COLO668 (cell line): ENCODE data around the gene ADAMTS13.
A peak's percentile ranks its signal among the peaks of the same experiment; 100 is the strongest.

Source experiments
- DNase-seq: peaks from one replicate; lab custom pipeline; 2025; ENCODE audit not compliant: unreplicated experiment; lab: John Stamatoyannopoulos, UW

ADAMTS13 gene

DNA sequence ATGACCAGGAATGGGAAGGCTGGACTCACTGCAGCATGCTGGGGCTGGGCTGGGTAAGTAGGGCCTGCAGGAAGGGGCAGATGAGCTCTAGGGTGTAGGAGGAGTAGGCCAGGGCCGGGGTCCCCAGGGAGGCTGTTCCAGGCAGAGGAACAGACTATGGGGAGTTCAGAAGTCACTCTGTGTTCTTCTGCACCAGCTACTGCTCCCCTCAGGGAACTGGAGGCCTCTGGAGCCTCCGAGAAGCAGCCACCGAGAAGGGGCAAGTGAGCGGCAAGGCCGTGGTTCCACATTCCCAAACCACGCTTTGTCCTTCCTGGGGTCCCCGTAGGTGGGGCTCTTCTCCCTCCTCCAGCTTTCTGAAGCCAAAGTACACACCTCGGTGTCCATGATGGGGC, 65.2 kb downstream of the ADAMTS13 start:
- no peak for DNase-seq

GRCh38 chr9:133488686-133489252, 66.6 kb downstream of the ADAMTS13 start:
- no peak for DNase-seq

- no peak for DNase-seq
Measured at GRCh38 chr9:133489253-133490190, 67.4 kb downstream of the ADAMTS13 start.

DNA sequence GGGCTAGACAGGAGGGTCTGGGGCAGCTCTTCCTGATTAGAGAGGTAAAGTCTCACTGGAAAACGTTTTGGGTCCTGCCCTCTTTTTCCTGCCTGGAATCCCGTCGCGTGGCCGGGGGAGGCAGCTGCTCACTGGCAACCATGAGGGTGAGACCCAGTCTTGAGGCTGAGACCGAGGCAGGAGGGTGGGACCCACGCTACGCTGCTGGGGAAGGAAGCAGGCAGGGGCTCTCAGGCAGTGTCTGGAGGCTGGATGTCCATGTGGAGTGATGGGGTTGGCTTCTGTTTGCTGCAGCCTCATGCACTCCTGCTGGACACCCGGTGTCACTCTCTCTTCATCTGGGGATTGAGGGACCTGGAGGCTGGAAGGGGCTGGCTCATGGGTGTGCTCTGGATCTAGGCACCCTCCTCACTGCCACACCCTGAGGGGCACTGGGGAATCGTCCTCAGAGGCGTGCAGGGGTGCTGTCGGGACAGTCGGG, 68.1 kb downstream of the ADAMTS13 start:
- no peak for DNase-seq

DNA sequence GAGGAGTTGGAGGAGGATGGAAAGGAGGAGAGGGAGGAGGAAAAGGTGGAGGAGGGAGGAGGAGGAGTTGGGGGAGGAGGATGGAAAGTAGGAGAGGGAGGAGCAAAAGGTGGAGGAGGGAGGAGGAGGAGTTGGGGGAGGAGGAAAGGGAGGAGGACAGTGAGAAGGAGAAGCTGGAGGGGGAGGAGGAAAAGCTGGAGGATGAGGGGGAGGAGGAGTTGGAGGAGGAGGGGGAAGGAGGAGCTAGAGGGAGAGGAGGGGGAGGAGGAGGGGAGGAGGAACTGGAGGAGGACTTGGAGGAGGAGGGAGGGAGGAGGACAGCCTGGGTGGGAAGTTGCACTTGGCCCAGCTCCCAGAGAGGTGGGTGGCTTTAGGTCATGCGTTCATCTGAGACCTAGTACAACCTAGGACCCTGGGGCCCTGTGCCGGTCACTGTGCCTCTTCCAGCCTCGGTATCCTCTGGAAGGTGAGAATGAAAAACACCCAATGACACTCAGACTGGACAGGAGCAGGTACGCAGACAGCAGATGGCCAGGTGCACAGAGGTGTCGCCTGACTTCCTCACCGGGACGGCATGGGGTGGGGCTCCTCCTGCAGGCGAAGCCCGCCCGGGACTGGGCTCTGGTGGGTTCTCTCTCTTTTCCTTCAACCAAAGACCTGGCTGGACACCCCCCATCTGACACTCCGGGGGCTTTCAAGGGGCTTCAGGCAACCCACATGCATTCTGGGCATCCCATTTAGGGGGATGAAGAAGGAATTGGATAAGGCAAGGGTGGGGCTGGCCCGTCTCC, 68.9 kb downstream of the ADAMTS13 start:
- DNase-seq, result peak; percentile 37

- no peak for DNase-seq
Measured at GRCh38 chr9:133491656-133491925, 69.4 kb downstream of the ADAMTS13 start.

GRCh38 chr9:133492061-133493021, 70.2 kb downstream of the ADAMTS13 start:
- DNase-seq, result no peak

DNA sequence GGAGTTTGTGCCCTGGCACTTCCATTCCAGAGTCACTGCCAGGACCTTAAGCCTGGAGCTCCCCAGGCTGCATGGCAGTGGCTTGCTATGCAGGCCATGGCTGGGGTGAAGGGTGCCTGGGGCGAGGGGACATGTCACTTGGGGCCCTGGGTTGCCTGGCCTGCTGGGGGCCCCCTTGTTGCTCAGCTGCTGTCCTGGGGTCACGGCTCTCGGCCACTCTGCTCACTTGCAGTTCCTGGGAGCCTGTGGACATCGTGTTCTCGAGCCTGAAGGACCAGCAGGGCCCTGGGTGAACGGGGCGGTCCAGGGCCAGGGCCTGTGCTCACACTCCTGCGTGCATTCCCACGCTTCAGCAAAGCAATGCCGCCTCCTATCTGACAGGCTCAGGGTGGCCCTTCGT, 71.3 kb downstream of the ADAMTS13 start:
- DNase-seq, result no peak

DNA sequence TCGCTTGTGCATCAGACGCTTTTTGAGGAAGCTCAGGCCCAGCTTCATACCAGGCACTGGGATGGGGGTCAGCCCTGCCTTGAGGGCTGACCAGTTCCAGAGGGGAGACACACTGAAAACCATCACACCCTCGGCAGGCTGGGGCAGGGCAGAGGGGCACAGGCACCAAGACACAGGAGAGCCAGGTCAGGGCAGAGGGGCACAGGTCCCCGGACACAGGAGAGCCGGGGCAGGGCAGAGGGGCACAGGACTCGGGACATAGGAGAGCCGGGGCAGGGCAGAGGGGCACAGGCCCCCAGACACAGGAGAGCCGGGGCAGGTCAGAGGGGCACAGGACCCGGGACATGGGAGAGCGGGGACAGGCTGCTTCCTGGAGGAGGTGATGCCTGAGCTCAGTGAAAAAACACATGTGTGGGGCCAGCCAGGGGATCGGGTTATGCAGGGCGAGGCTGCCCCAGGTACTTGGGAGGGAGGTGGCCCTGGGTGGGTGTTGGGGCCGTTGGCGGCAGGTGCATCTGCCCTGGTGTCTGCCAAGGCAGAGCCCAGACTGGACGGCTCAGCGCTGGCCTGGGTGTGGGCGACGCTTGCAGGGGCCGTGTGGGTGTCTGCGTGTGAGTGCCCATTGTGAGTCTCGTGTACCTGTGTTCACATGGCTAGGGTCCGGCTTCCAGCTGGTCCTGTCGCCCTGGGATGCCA, 71.8 kb downstream of the ADAMTS13 start:
- peak; percentile 26 for DNase-seq

DNA sequence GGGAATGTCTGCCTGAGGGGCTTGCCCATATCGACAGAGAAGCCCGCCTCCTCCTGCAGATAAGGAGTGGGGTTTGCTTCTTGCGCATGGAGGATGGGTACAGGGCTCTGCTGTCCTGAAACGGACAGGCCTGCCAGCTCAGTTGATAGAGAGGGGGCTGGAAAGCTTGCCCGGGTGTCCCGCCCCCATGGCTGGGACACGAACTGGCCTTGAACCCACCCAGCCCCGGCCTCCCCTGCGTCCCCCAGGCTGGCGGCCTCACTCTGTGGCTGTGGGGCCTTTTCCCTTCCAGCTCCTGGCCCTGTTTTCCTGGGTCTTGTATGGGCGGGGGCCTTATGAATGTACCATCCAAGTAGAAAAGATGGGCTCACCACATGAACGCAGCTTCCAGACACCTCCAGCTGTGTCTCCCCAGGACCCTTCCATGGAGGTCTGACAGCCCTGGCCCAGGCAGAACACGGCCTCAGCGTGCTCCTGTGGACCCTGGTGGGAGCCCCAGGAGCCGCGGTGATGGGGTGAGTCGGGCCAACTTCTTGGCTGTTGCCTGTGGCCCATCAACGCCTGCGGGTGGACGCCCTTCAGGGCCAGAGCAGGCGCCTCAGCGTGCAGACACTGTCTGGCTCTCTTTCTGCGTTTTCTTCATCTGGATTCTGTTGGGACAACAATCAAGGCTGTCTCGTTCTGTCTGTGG, 72.6 kb downstream of the ADAMTS13 start:
- DNase-seq, result no peak

DNA sequence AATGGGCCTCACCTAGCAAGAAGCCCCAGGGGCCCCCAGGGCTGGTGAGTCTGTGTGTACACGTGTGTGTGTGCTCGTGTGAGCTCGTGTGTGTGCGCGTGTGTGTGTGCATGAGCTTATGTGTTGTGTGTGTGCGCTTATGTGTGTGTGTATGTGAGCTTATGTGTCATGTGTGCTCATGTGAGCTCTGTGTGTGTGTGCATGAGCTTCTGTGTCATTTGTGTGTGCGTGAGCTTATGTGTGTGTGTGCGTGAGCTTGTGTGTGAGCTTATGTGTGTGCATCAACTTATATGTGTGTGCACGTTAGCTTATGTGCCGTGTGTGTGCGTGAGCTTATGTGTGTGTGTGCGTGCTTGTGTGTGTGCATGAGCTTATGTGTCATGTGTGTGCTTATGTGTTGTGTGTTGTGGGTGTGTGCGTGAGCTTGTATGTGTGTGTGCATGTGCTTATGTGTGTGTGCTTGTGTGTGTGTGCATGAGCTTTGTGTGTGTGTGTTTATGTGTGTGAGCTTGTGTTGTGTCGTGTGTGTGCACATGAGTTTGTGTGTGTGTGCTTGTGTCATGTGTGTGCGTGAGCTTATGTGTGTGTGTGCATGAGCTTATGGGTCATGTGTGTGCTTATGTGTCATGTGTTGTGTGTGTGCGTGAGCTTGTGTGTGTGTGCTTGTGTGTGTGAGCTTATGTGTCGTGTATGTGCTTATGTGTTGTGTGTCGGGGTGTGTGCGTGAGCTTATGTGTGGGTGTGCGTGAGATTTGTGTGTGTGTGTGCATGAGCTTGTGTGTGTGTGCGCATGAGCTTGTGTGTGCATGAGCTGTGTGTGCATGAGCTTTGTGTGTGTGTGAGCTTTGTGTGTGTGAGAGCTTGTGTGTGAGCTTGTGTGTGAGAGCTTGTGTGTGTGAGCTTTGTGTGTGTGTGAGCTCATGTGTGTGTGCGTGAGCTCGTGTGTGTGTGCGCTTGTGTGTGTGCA, 73.4 kb downstream of the ADAMTS13 start:
- no peak for DNase-seq

DNA sequence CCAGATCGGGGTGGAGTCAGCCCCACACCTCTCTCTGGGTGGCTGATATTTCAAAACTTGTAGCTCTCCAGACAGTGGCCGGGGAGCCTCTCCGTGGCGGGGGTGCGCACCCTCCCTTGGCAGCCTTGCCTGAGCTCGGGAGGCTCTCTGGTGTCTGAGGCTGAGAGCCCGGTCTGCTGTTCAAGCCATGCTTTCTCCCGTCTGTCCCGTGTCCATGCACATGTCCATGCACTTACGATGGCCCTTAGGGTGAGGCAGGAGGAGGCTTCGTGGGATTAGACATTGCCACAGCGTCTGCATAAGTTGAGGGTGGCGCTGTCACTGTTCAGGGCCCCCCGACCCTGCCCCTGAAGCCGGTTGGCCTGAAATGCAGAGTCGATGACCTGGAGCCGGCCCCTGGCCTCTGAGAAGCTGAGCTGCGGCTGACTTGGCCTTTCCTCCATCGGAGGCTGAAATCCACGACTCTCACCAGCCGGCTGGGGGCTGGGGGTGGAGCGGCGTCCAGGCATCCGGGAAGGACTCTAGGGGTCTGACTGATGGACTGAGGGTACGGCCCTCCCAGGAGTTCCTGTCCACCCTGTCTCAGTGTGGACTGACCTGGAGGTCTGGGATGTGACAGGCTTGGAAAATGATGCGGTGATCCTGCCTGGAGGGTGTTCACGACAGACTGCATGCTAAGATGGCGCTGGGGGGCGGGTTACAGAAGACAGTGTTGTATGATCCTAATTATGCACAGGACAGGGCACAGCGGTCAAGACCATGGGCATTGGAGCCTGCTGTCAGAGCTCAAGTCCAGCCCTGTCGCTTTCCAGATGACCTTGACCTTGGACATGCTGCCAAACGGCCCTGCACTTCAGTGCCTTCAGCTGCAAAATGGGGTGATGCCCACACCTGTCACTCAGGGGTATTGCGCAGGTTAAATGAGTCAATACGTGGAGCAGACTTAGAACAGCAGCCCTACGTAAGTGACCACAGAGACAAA, 75.0 kb downstream of the ADAMTS13 start:
- DNase-seq, result no peak

GRCh38 chr9:133499132-133499891, 77.1 kb downstream of the ADAMTS13 start:
- DNase-seq, result no peak

GRCh38 chr9:133499892-133500270, 77.7 kb downstream of the ADAMTS13 start:
- no peak for DNase-seq

- DNase-seq, result no peak
Measured at GRCh38 chr9:133502112-133502511, 79.9 kb downstream of the ADAMTS13 start.

- no peak for DNase-seq
Measured at GRCh38 chr9:133505186-133505830, 83.1 kb downstream of the ADAMTS13 start.
